WERI-Rb-1 (cell line): ENCODE results near the gene ITPRIPL2.

Experiments used
- DNase-seq: peaks from one replicate; pipeline ENCODE4 v3.0.0-alpha.2; 2020
- H3K27ac ChIP-seq: fragments of 250-450 bp; sonication (Bioruptor Pico); 2 replicates; pipeline ENCODE4 v1.5.1; 2020; ENCODE audit warnings: mild to moderate bottlenecking, moderate library complexity
- H3K27me3 ChIP-seq: fragments of 250-450 bp; sonication (Bioruptor Pico); 2 replicates; pipeline ENCODE4 v1.5.1; 2021; ENCODE audit warnings: mild to moderate bottlenecking, low read depth, moderate library complexity; ENCODE audit not compliant: insufficient read depth, severe bottlenecking
- H3K36me3 ChIP-seq: fragments of 250-450 bp; sonication (Bioruptor Pico); 2 replicates; pipeline ENCODE4 v1.5.1; 2020; ENCODE audit warnings: mild to moderate bottlenecking, moderate library complexity
- H3K4me3 ChIP-seq: 2 replicates; pipeline ENCODE4 v1.5.1; 2011; ENCODE audit warnings: low read depth, mild to moderate bottlenecking, control low read depth, low read length
- H3K9me3 ChIP-seq: fragments of 250-450 bp; sonication (Bioruptor Pico); 2 replicates; pipeline ENCODE4 v1.5.1; 2021; ENCODE audit warnings: mild to moderate bottlenecking, moderate library complexity; ENCODE audit not compliant: severe bottlenecking
- CTCF ChIP-seq: IDR thresholded peaks from 2 replicates; pipeline ENCODE4 v1.5.1; 2011; ENCODE audit warnings: low read depth, mild to moderate bottlenecking, control low read depth, inconsistent platforms, low read length

The ITPRIPL2 gene

DNA sequence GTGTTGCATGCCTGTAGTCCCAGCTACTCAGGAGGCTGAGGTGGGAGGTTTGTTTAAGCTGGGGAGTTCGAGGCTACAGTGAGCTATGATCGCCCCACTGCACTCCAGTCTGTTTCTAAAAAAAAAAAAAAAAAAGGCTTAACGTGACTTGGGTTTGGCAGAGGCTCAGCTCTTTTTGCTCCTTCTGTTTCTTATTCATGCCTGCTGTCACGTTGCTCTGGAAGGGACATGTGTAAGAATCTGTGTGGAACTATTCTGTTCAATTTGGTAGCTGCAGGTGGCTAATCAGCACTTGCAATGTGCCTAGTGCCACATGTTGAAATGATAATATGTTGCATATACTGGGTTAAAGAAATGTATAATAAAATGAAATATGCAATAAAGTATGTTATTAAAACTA is 33.4 kb downstream of the ITPRIPL2 start:
- no peaks in the 10 kb centered on the region for H3K27me3 ChIP-seq
- no peak overlapping the region for H3K4me3 ChIP-seq
- DNase-seq: no peak
- no peak overlapping the region for H3K27ac ChIP-seq
- H3K9me3 ChIP-seq: peaks cover 3% of the 10 kb centered on the region
- H3K36me3 ChIP-seq: no peaks in the 10 kb centered on the region
- no peak for TF ChIP-seq CTCF

- no peak overlapping the region for H3K27ac ChIP-seq
- no peak overlapping the region for H3K4me3 ChIP-seq
- H3K36me3 ChIP-seq: no peaks in the 10 kb centered on the region
- no peaks in the 10 kb centered on the region for H3K27me3 ChIP-seq
- DNase-seq: no peak
- peaks cover 3% of the 10 kb centered on the region for H3K9me3 ChIP-seq
- no peak for TF ChIP-seq CTCF
These were observed 33.9 kb downstream of the ITPRIPL2 start for GRCh38 chr16:19147627-19148026.

DNA sequence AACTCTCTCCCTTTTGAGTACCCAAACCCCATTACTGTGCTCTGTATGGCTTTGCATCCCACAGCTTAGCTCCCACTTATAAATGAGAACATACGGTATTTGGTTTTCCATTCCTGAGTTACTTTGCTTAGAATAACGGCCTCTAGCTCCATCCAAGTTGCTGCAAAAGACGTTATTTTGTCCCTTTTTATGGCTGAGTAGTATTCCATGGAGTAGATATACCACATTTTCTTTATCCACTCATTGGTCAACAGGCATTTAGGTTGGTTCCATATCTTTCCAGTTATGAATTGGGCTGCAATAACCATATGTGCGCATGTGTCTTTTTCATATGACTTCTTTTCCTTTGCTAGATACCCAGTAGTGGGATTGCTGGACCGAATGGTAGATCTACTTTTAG is 34.4 kb downstream of the ITPRIPL2 start:
- DNase-seq: no peak
- TF ChIP-seq CTCF: no peak
- H3K9me3 ChIP-seq: peaks cover 3% of the 10 kb centered on the region
- no peaks in the 10 kb centered on the region for H3K27me3 ChIP-seq
- no peak overlapping the region for H3K27ac ChIP-seq
- no peaks in the 10 kb centered on the region for H3K36me3 ChIP-seq
- H3K4me3 ChIP-seq: no peak overlapping the region

- Histone ChIP-seq H3K27me3 (no peaks in the 10 kb centered on the region), H3K36me3 (no peaks in the 10 kb centered on the region), H3K9me3 (peaks cover 3% of the 10 kb centered on the region), H3K27ac (no peak overlapping the region), H3K4me3 (no peak overlapping the region)
- TF ChIP-seq CTCF: no peak
- no peak for DNase-seq
These were observed 37.5 kb downstream of the ITPRIPL2 start for GRCh38 chr16:19151310-19151709.

GRCh38 chr16:19152042-19152441 is 38.3 kb downstream of the ITPRIPL2 start:
- TF ChIP-seq CTCF: no peak
- no peak overlapping the region for H3K27ac ChIP-seq
- DNase-seq: no peak
- H3K4me3 ChIP-seq: no peak overlapping the region
- no peaks in the 10 kb centered on the region for H3K27me3 ChIP-seq
- H3K9me3 ChIP-seq: peaks cover 3% of the 10 kb centered on the region
- no peaks in the 10 kb centered on the region for H3K36me3 ChIP-seq

DNA sequence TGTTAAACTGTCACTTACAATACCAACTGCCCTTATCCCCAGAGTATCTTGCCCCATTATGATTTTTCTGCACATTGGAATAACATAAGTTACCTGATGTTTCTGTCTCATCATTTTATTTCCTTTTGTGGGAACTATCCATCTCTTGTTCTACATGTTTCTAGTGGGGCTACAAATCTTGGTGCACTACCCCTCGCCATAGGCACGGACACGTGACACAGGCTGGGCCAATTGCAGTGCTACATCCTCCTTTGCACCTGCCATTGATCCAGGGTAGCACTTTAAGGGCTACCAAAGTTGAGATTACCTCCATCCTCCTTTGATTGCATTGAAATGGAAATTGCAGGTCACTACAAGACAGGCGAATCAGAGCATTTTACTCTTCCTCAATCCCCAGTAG is 40.1 kb downstream of the ITPRIPL2 start:
- Histone ChIP-seq H3K4me3 (no peak overlapping the region), H3K27me3 (no peaks in the 10 kb centered on the region), H3K36me3 (no peaks in the 10 kb centered on the region), H3K27ac (no peak overlapping the region), H3K9me3 (no peaks in the 10 kb centered on the region)
- no peak for TF ChIP-seq CTCF
- no peak for DNase-seq
